Measurements from ENCODE around the gene UBA3.

DNA sequence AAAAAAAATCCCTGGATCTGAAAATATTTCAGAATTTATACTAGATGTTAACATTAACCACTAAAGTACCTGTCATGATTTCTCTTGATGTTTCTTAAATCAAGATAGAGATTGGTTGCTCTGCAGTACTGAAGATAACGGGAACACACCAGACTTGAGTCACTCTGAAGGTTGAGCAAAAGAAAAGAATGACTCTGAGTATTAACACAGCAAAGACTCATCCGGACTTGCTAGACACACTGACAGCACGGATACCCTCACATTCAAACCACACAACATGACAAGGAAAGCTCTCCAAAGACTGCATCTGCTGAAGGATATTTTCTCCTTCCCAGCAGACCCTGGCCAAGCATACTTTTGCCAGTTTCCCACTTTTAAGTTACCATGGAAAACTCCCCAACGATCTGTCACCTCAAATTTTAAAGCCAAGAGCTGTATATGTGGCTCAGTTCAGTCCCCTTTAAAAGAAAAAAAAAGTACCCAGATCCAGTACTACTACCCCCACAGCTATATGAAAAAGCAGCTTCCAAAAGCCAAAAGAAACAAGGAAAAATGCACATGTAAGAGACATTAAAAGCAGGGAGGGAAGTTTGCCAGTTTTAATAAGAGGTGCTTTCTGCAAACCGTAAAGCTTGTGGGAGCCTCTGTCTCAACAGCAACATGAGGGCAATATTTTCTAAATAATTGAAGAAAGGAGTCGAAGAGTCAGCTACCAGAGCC lies 74.9 kb downstream of the UBA3 start:
- TF ChIP-seq POLR2A (IDR thresholded peaks at IDR 0.05), result no peak
- TF ChIP-seq, protein P1, sequence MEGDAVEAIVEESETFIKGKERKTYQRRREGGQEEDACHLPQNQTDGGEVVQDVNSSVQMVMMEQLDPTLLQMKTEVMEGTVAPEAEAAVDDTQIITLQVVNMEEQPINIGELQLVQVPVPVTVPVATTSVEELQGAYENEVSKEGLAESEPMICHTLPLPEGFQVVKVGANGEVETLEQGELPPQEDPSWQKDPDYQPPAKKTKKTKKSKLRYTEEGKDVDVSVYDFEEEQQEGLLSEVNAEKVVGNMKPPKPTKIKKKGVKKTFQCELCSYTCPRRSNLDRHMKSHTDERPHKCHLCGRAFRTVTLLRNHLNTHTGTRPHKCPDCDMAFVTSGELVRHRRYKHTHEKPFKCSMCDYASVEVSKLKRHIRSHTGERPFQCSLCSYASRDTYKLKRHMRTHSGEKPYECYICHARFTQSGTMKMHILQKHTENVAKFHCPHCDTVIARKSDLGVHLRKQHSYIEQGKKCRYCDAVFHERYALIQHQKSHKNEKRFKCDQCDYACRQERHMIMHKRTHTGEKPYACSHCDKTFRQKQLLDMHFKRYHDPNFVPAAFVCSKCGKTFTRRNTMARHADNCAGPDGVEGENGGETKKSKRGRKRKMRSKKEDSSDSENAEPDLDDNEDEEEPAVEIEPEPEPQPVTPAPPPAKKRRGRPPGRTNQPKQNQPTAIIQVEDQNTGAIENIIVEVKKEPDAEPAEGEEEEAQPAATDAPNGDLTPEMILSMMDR (IDR thresholded peaks at IDR 0.05), result no peak
